ENCODE data around the gene TBC1D23.
"Not testable (repeated sequence)": the region's sequence is repeated elsewhere in the genome, so short reads cannot be mapped to it uniquely, and the experiment has no call there.

TBC1D23 gene

GRCh38 chr3:100325827-100326226, 65.0 kb downstream of the TBC1D23 start:
- H3K27ac ChIP-seq, result no peak overlapping the region
- TF ChIP-seq, protein P1, sequence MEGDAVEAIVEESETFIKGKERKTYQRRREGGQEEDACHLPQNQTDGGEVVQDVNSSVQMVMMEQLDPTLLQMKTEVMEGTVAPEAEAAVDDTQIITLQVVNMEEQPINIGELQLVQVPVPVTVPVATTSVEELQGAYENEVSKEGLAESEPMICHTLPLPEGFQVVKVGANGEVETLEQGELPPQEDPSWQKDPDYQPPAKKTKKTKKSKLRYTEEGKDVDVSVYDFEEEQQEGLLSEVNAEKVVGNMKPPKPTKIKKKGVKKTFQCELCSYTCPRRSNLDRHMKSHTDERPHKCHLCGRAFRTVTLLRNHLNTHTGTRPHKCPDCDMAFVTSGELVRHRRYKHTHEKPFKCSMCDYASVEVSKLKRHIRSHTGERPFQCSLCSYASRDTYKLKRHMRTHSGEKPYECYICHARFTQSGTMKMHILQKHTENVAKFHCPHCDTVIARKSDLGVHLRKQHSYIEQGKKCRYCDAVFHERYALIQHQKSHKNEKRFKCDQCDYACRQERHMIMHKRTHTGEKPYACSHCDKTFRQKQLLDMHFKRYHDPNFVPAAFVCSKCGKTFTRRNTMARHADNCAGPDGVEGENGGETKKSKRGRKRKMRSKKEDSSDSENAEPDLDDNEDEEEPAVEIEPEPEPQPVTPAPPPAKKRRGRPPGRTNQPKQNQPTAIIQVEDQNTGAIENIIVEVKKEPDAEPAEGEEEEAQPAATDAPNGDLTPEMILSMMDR (conservative IDR thresholded peaks at IDR 0.05), result no peak

- H3K27ac ChIP-seq, result not testable (repeated sequence)
These were observed 66.6 kb downstream of the TBC1D23 start for GRCh38 chr3:100327377-100327776.

DNA sequence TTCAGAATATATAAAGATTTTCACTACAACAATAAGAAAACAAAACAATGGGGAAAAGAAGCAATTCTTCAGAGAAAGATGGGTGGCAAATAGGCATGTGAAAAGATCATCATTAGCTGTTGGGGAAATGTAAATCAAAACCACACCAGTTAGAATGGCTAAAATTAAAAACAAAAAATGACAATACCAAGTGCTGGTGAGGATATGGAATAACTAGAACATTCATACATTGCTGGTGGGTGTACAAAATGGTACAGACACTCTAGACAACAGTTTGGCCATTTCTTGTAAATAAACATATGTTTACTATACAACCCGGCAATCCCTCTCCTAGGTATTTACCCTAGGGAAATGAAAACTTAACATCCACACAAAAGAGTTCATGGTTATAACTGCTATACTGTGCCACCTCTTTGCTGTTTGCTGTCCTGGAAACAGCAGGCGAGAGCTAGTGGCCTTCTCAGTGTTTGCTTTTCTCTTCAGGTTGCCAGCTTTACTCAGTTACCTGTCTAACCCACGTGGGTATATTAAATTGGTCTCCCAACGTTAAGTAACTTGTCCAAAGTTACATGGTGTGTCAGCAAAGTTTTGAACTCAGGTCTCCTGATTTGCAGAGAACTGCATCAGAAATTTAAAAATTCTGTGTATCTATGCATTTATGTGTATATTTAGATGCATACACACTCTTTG, 69.2 kb downstream of the TBC1D23 start:
- TF ChIP-seq, protein P1 (conservative IDR thresholded peaks at IDR 0.05), result no peak
- H3K27ac ChIP-seq, result no peak overlapping the region

DNA sequence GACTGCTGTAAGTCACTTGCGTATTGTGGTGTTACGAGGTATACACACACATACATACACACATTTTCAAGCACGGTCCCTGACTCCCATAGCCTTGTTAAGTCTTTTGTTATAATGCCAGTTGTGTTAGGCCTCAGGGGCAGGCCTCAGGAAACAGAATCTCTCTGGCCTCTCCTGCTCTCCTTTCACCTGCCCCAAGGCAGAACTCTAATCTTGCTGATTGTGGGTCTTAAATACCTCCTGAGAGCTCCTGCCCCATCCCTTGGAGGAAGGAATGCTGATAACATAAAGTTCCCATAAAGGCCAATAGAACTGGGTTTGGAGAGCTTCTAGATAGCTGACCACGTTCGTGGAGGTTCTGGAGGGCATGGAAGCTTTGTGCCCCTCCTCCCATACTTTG, 69.9 kb downstream of the TBC1D23 start:
- TF ChIP-seq, protein P1 (conservative IDR thresholded peaks at IDR 0.05), result no peak
- H3K27ac ChIP-seq, result no peak overlapping the region

GRCh38 chr3:100331660-100332059, 70.9 kb downstream of the TBC1D23 start:
- TF ChIP-seq, protein P1 (conservative IDR thresholded peaks at IDR 0.05), result no peak
- H3K27ac ChIP-seq, result no peak overlapping the region

- no peak overlapping the region for H3K27ac ChIP-seq
- TF ChIP-seq, protein P1 (conservative IDR thresholded peaks at IDR 0.05), result no peak
These were observed 72.3 kb downstream of the TBC1D23 start for GRCh38 chr3:100333051-100333450.

GRCh38 chr3:100333970-100334487, 73.2 kb downstream of the TBC1D23 start:
- peak overlapping the region; percentile 83 for H3K27ac ChIP-seq
- TF ChIP-seq, protein P1 (conservative IDR thresholded peaks at IDR 0.05), result no peak

Data from VCaP (cell line).